ENCODE data around the gene ZNF613.
"Not testable (repeated sequence)": the region's sequence is repeated elsewhere in the genome, so short reads cannot be mapped to it uniquely, and the experiment has no call there.

The ZNF613 gene

GRCh38 chr19:51944798-51945552 lies 17.7 kb downstream of the ZNF613 start:
- no peak for DNase-seq (ENCODE audit: low read depth)

- no peak for DNase-seq (ENCODE audit: low read depth)
Measured at GRCh38 chr19:51946602-51947001, 19.3 kb downstream of the ZNF613 start.

- no peak for DNase-seq (ENCODE audit: low read depth)
Measured at GRCh38 chr19:51948975-51949374, 21.7 kb downstream of the ZNF613 start.

- DNase-seq (ENCODE audit: low read depth) = not testable (repeated sequence)
Measured at GRCh38 chr19:51957846-51958245, 30.6 kb downstream of the ZNF613 start.

GRCh38 chr19:51959791-51960190 lies 32.5 kb downstream of the ZNF613 start:
- DNase-seq (ENCODE audit: low read depth) = no peak

GRCh38 chr19:51960621-51961233 lies 33.5 kb downstream of the ZNF613 start:
- not testable (repeated sequence) for DNase-seq (ENCODE audit: low read depth)

- DNase-seq (ENCODE audit: low read depth) = no peak
Measured at GRCh38 chr19:51965583-51965982, 38.3 kb downstream of the ZNF613 start.

GRCh38 chr19:51970718-51971117 lies 43.4 kb downstream of the ZNF613 start:
- no peak for DNase-seq (ENCODE audit: low read depth)

GRCh38 chr19:51971624-51972023 lies 44.4 kb downstream of the ZNF613 start:
- peak; percentile 17 for DNase-seq (ENCODE audit: low read depth)

- not testable (repeated sequence) for DNase-seq (ENCODE audit: low read depth)
Measured at GRCh38 chr19:51975787-51976186, 48.5 kb downstream of the ZNF613 start.

- no peak for DNase-seq (ENCODE audit: low read depth)
Measured at GRCh38 chr19:51976852-51977251, 49.6 kb downstream of the ZNF613 start.

- no peak for DNase-seq (ENCODE audit: low read depth)
Measured at GRCh38 chr19:51977346-51977745, 50.1 kb downstream of the ZNF613 start.

GRCh38 chr19:51978882-51979281 lies 51.6 kb downstream of the ZNF613 start:
- no peak for DNase-seq (ENCODE audit: low read depth)

- DNase-seq (ENCODE audit: low read depth) = no peak
Measured at GRCh38 chr19:51980116-51980736, 53.0 kb downstream of the ZNF613 start.

- DNase-seq (ENCODE audit: low read depth) = not testable (repeated sequence)
Measured at GRCh38 chr19:51980926-51981325, 53.7 kb downstream of the ZNF613 start.

GRCh38 chr19:51983361-51983760 lies 56.1 kb downstream of the ZNF613 start:
- DNase-seq (ENCODE audit: low read depth) = no peak

GRCh38 chr19:51986309-51987291 lies 59.3 kb downstream of the ZNF613 start, which contains the start of gene ZNF350:
Gene ZNF350 (minus strand): TSS chr19:51986840. CDS start chr19:51974360, 12,480 bp downstream.
- peak; percentile 94 for DNase-seq (ENCODE audit: low read depth)

GRCh38 chr19:51993422-51993821 lies 66.2 kb downstream of the ZNF613 start:
- DNase-seq (ENCODE audit: low read depth) = no peak

- no peak for DNase-seq (ENCODE audit: low read depth)
Measured at GRCh38 chr19:51994048-51994644, 66.9 kb downstream of the ZNF613 start.
